ENCODE measurements around the gene ALG1L2. TPM values are rescaled to one million over a fixed set of nuclear protein-coding genes. Genes with fewer than 3 reads are reported as not detected.
"Not testable (repeated sequence)": the region's sequence is repeated elsewhere in the genome, so short reads cannot be mapped to it uniquely, and the experiment has no call there.

The ALG1L2 gene
- polyA plus RNA-seq, 3 donors: not detected

- H3K4me3 ChIP-seq (replicated peaks in 1 of 3; ENCODE audit: low read depth in 2 of 3, low read length in 3 of 3): no peak overlapping the region
- TF ChIP-seq CTCF (IDR thresholded peaks at IDR 0.05): no peak
- intact Hi-C loops (cut with micrococcal nuclease): no loop called here
- no peaks in the 10 kb centered on the region for H3K4me1 ChIP-seq (ENCODE audit: control insufficient read depth in 1 of 2, insufficient read depth in 2 of 2, low read length in 2 of 2)
- no peak for DNase-seq
- no peak overlapping the region for H2AFZ ChIP-seq (ENCODE audit: insufficient read depth, low read depth, low read length, poor library complexity, severe bottlenecking)
- H3K79me2 ChIP-seq (ENCODE audit: insufficient read depth, low read length): no peaks in the 10 kb centered on the region
- H3K27ac ChIP-seq (ENCODE audit: low read depth in 1 of 2, low read length in 2 of 2): no peak overlapping the region
- no peaks in the 10 kb centered on the region for H3K27me3 ChIP-seq (ENCODE audit: control insufficient read depth in 2 of 2, insufficient read depth in 2 of 2, low read length in 2 of 2)
- no peaks in the 10 kb centered on the region for H3K9me3 ChIP-seq (replicated peaks in 1 of 2; ENCODE audit: control insufficient read depth in 1 of 2, insufficient read depth in 1 of 2, low read length in 2 of 2)
- H3K27me3 Mint-ChIP-seq (ENCODE audit: low read depth in 3 of 3): peaks cover 2 to 4% (median 4%) of the 10 kb centered on the region in 3 donors
- H3K4me2 ChIP-seq (replicated peaks; ENCODE audit: extremely low read depth, low read length, poor library complexity, severe bottlenecking): no peak overlapping the region
- H3K36me3 Mint-ChIP-seq: no peaks in the 10 kb centered on the region
- no peak overlapping the region for H3K9ac ChIP-seq (ENCODE audit: insufficient read depth, low read length, poor library complexity, severe bottlenecking)
- no peaks in the 10 kb centered on the region for H3K36me3 ChIP-seq (replicated peaks in 1 of 2; ENCODE audit: control insufficient read depth in 1 of 2, insufficient read depth in 2 of 2, low read length in 2 of 2)
- H3K4me1 Mint-ChIP-seq: peaks cover 3% of the 10 kb centered on the region
- H3K9me3 Mint-ChIP-seq: peaks cover 0 to 5% (median 3%) of the 10 kb centered on the region in 7 donors
- 89% methylated on average over 11 of the region's 11 CpGs for WGBS (ENCODE audit: insufficient coverage)
- H3K27ac Mint-ChIP-seq: no peak overlapping the region
- no peaks in the 10 kb centered on the region for H4K20me1 ChIP-seq (ENCODE audit: insufficient read depth, low read length)
- H3K4me3 Mint-ChIP-seq: no peak overlapping the region
Observed at GRCh38 chr3:130044370-130044769, 37.3 kb upstream of the ALG1L2 start.

- no peak for DNase-seq
- H3K4me2 ChIP-seq (replicated peaks; ENCODE audit: extremely low read depth, low read length, poor library complexity, severe bottlenecking): no peak overlapping the region
- H3K36me3 Mint-ChIP-seq: no peaks in the 10 kb centered on the region
- H2AFZ ChIP-seq (ENCODE audit: insufficient read depth, low read depth, low read length, poor library complexity, severe bottlenecking): no peak overlapping the region
- no peak for TF ChIP-seq CTCF (IDR thresholded peaks at IDR 0.05)
- no peaks in the 10 kb centered on the region for H3K36me3 ChIP-seq (replicated peaks in 1 of 2; ENCODE audit: control insufficient read depth in 1 of 2, insufficient read depth in 2 of 2, low read length in 2 of 2)
- H3K4me1 Mint-ChIP-seq: peaks cover 8% of the 10 kb centered on the region
- H4K20me1 ChIP-seq (ENCODE audit: insufficient read depth, low read length): no peaks in the 10 kb centered on the region
- H3K9me3 ChIP-seq (replicated peaks in 1 of 2; ENCODE audit: control insufficient read depth in 1 of 2, insufficient read depth in 1 of 2, low read length in 2 of 2): no peaks in the 10 kb centered on the region
- WGBS (ENCODE audit: insufficient coverage): 100% methylated on average over 3 of the region's 6 CpGs
- no peak overlapping the region for H3K9ac ChIP-seq (ENCODE audit: insufficient read depth, low read length, poor library complexity, severe bottlenecking)
- no peaks in the 10 kb centered on the region for H3K79me2 ChIP-seq (ENCODE audit: insufficient read depth, low read length)
- no peak overlapping the region for H3K4me3 Mint-ChIP-seq
- no peaks in the 10 kb centered on the region for H3K4me1 ChIP-seq (ENCODE audit: control insufficient read depth in 1 of 2, insufficient read depth in 2 of 2, low read length in 2 of 2)
- H3K4me3 ChIP-seq (replicated peaks in 1 of 3; ENCODE audit: low read depth in 2 of 3, low read length in 3 of 3): no peak overlapping the region
- no peak overlapping the region for H3K27ac Mint-ChIP-seq
- intact Hi-C loops (cut with micrococcal nuclease): no loop called here
- no peaks in the 10 kb centered on the region for H3K27me3 ChIP-seq (ENCODE audit: control insufficient read depth in 2 of 2, insufficient read depth in 2 of 2, low read length in 2 of 2)
- H3K27me3 Mint-ChIP-seq (ENCODE audit: low read depth in 3 of 3): peaks cover 0 to 2% (median 0%) of the 10 kb centered on the region in 3 donors
- no peak overlapping the region for H3K27ac ChIP-seq (ENCODE audit: low read depth in 1 of 2, low read length in 2 of 2)
- H3K9me3 Mint-ChIP-seq: peaks cover 0 to 5% (median 2%) of the 10 kb centered on the region in 7 donors
Observed at GRCh38 chr3:130048726-130049125, 32.9 kb upstream of the ALG1L2 start.

GRCh38 chr3:130052366-130052765 lies 29.3 kb upstream of the ALG1L2 start:
- H3K4me1 ChIP-seq (ENCODE audit: control insufficient read depth in 1 of 2, insufficient read depth in 2 of 2, low read length in 2 of 2); H3K4me2 ChIP-seq (replicated peaks; ENCODE audit: extremely low read depth, low read length, poor library complexity, severe bottlenecking); H3K27me3 ChIP-seq (ENCODE audit: control insufficient read depth in 2 of 2, insufficient read depth in 2 of 2, low read length in 2 of 2); H3K9ac ChIP-seq (ENCODE audit: insufficient read depth, low read length, poor library complexity, severe bottlenecking); H3K79me2 ChIP-seq (ENCODE audit: insufficient read depth, low read length); H3K4me3 Mint-ChIP-seq; DNase-seq; H3K9me3 ChIP-seq (replicated peaks in 1 of 2; ENCODE audit: control insufficient read depth in 1 of 2, insufficient read depth in 1 of 2, low read length in 2 of 2); H3K4me3 ChIP-seq (replicated peaks in 1 of 3; ENCODE audit: low read depth in 2 of 3, low read length in 3 of 3); H4K20me1 ChIP-seq (ENCODE audit: insufficient read depth, low read length); H2AFZ ChIP-seq (ENCODE audit: insufficient read depth, low read depth, low read length, poor library complexity, severe bottlenecking); H3K36me3 Mint-ChIP-seq; intact Hi-C loops (cut with micrococcal nuclease); H3K27ac Mint-ChIP-seq; H3K27me3 Mint-ChIP-seq (ENCODE audit: low read depth in 3 of 3); H3K9me3 Mint-ChIP-seq; H3K27ac ChIP-seq (ENCODE audit: low read depth in 1 of 2, low read length in 2 of 2); H3K36me3 ChIP-seq (replicated peaks in 1 of 2; ENCODE audit: control insufficient read depth in 1 of 2, insufficient read depth in 2 of 2, low read length in 2 of 2): not testable (repeated sequence)
- peaks cover 12% of the 10 kb centered on the region for H3K4me1 Mint-ChIP-seq
- 92% methylated on average over 1 of the region's 5 CpGs for WGBS (ENCODE audit: insufficient coverage)
